C4-2B (cell line): ENCODE measurements around the gene SEC16A.

Experiments used
- ZFX ChIP-seq: fragments of 450-650 bp; IDR thresholded peaks from 2 replicates; pipeline ENCODE4 v1.6.1; 2017
- TF ChIP-seq, protein P1 (sequence below): fragments of 450-650 bp; conservative IDR thresholded peaks from 2 replicates; pipeline ENCODE4 v1.5.1; 2017; ENCODE audit warnings: mild to moderate bottlenecking

DNA sequence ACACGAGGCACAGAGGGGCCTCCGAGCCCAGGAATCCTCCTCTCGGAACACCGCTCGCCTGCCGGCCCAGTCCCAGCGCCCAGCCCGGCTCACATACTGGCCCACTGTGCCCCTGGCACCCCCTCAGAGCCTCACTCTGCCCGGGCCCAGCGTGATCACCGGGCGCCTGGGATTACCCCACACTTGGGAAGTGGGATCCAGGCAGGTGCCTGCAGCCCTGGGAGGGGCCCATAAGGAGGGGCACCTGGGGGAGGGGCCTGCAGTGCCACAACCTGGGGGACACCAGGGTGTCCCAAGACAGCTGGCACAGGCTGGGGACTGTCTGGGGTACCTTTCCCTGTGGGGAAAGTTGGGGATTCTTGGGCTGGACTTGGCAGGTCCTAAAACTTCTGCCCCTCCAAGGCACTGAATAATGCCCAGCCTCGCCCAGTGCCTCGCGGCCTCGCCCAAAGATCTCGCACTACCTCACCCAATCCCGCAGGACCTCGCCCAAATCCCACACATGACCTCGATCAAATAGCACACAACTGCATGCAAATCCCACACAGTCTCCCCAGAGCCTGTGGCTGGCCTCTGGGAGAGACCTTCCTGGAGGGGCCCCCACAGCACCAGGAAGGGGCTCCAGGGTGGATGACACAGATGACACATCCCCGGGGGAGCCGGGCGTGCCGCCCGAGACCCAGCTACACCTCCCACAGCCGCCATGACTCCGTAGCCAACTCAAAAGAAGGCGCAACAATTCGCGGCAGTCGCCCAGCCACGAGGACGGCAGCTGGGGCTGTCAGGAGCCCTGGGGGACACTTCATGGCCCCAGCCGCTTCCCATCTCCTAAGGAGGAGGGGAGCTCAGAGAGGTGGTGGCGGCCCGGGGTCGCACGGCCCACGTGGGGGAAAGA, 49.3 kb upstream of the SEC16A start:
- TF ChIP-seq, protein P1, sequence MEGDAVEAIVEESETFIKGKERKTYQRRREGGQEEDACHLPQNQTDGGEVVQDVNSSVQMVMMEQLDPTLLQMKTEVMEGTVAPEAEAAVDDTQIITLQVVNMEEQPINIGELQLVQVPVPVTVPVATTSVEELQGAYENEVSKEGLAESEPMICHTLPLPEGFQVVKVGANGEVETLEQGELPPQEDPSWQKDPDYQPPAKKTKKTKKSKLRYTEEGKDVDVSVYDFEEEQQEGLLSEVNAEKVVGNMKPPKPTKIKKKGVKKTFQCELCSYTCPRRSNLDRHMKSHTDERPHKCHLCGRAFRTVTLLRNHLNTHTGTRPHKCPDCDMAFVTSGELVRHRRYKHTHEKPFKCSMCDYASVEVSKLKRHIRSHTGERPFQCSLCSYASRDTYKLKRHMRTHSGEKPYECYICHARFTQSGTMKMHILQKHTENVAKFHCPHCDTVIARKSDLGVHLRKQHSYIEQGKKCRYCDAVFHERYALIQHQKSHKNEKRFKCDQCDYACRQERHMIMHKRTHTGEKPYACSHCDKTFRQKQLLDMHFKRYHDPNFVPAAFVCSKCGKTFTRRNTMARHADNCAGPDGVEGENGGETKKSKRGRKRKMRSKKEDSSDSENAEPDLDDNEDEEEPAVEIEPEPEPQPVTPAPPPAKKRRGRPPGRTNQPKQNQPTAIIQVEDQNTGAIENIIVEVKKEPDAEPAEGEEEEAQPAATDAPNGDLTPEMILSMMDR = no peak
- TF ChIP-seq ZFX = no peak
